Parathyroid adenoma (tissue), 2 donors: ENCODE data around the gene CD200R1.

Source experiments
- H2AFZ ChIP-seq: fragments of 300-600 bp; sonication (generic); one replicate; pipeline ENCODE4 v1.7.0; 2017; ENCODE audit warnings: antibody characterized with exemption, mild to moderate bottlenecking
- H3K27ac ChIP-seq: fragments of 300-600 bp; sonication (generic); one replicate; pipeline ENCODE4 v1.7.0; 2017
- H3K27me3 ChIP-seq: fragments of 300-600 bp; sonication (generic); one replicate; pipeline ENCODE4 v1.7.0; 2017; ENCODE audit warnings: low read length; ENCODE audit not compliant: control insufficient read depth, insufficient read depth
- H3K36me3 ChIP-seq: fragments of 300-600 bp; sonication (generic); one replicate; pipeline ENCODE4 v1.7.0; 2017; ENCODE audit warnings: low read length; ENCODE audit not compliant: control insufficient read depth, insufficient read depth
- H3K4me1 ChIP-seq: fragments of 300-600 bp; sonication (generic); one replicate; pipeline ENCODE4 v1.7.0; 2017; ENCODE audit warnings: control low read depth
- H3K4me2 ChIP-seq: fragments of 300-600 bp; sonication (generic); one replicate; pipeline ENCODE4 v1.7.0; 2017; ENCODE audit warnings: low read length
- H3K4me3 ChIP-seq: fragments of 300-600 bp; sonication (generic); one replicate; pipeline ENCODE4 v1.7.0; 2017; ENCODE audit warnings: low read depth, low read length
- H3K79me2 ChIP-seq: fragments of 300-600 bp; sonication (generic); one replicate; pipeline ENCODE4 v1.7.0; 2017; ENCODE audit warnings: control low read depth
- H3K9ac ChIP-seq: fragments of 300-600 bp; sonication (generic); one replicate; pipeline ENCODE4 v1.7.0; 2017; ENCODE audit warnings: mild to moderate bottlenecking
- H3K9me3 ChIP-seq: fragments of 300-600 bp; sonication (generic); one replicate; pipeline ENCODE4 v1.7.0; 2017; ENCODE audit warnings: low read length; ENCODE audit not compliant: control insufficient read depth
- CTCF ChIP-seq: fragments of 300-600 bp; sonication (generic); IDR thresholded peaks from one replicate; pipeline ENCODE4 v1.7.0; 2017; ENCODE audit warnings: antibody characterized with exemption, mild to moderate bottlenecking
- donor health status: primary hyperparathyroidism.

The CD200R1 gene

GRCh38 chr3:112987710-112988334 is 12.9 kb upstream of the CD200R1 start:
- no peak overlapping the region for H2AFZ ChIP-seq
- H3K79me2 ChIP-seq: no peaks in the 10 kb centered on the region
- no peaks in the 10 kb centered on the region for H3K36me3 ChIP-seq
- no peak overlapping the region for H3K4me3 ChIP-seq
- no peak overlapping the region for H3K4me2 ChIP-seq
- H3K27me3 ChIP-seq: no peaks in the 10 kb centered on the region
- H3K9ac ChIP-seq: no peak overlapping the region
- no peaks in the 10 kb centered on the region for H3K9me3 ChIP-seq
- no peak for TF ChIP-seq CTCF
- H3K4me1 ChIP-seq: peaks cover 22% of the 10 kb centered on the region
- no peak overlapping the region for H3K27ac ChIP-seq

GRCh38 chr3:112984485-112984884 is 9.6 kb upstream of the CD200R1 start:
- TF ChIP-seq CTCF: no peak
- Histone ChIP-seq H3K9ac (no peak overlapping the region), H3K9me3 (no peaks in the 10 kb centered on the region), H3K27me3 (no peaks in the 10 kb centered on the region), H3K4me3 (peak overlapping the region; percentile 30), H3K27ac (peak overlapping the region; percentile 53), H3K4me1 (peaks cover 30% of the 10 kb centered on the region), H3K79me2 (no peaks in the 10 kb centered on the region), H2AFZ (no peak overlapping the region), H3K4me2 (peak overlapping the region; percentile 50), H3K36me3 (no peaks in the 10 kb centered on the region)

GRCh38 chr3:112982710-112983109 is 7.8 kb upstream of the CD200R1 start:
- H3K36me3 ChIP-seq: no peaks in the 10 kb centered on the region
- H2AFZ ChIP-seq: no peak overlapping the region
- H3K27ac ChIP-seq: no peak overlapping the region
- no peaks in the 10 kb centered on the region for H3K9me3 ChIP-seq
- TF ChIP-seq CTCF: no peak
- no peak overlapping the region for H3K4me3 ChIP-seq
- H3K27me3 ChIP-seq: no peaks in the 10 kb centered on the region
- H3K4me2 ChIP-seq: no peak overlapping the region
- no peaks in the 10 kb centered on the region for H3K79me2 ChIP-seq
- H3K9ac ChIP-seq: no peak overlapping the region
- peaks cover 35% of the 10 kb centered on the region for H3K4me1 ChIP-seq

GRCh38 chr3:112980080-112980479 is 5.2 kb upstream of the CD200R1 start:
- no peak for TF ChIP-seq CTCF
- H3K9me3 ChIP-seq: no peaks in the 10 kb centered on the region
- no peak overlapping the region for H3K9ac ChIP-seq
- no peaks in the 10 kb centered on the region for H3K27me3 ChIP-seq
- H3K4me3 ChIP-seq: no peak overlapping the region
- H3K4me1 ChIP-seq: peaks cover 26% of the 10 kb centered on the region
- no peak overlapping the region for H2AFZ ChIP-seq
- H3K36me3 ChIP-seq: no peaks in the 10 kb centered on the region
- no peaks in the 10 kb centered on the region for H3K79me2 ChIP-seq
- no peak overlapping the region for H3K27ac ChIP-seq
- H3K4me2 ChIP-seq: no peak overlapping the region

GRCh38 chr3:112979244-112979832 is 4.4 kb upstream of the CD200R1 start:
- H3K9ac ChIP-seq: no peak overlapping the region
- no peak overlapping the region for H3K4me3 ChIP-seq
- no peaks in the 10 kb centered on the region for H3K36me3 ChIP-seq
- H3K4me2 ChIP-seq: no peak overlapping the region
- H3K9me3 ChIP-seq: no peaks in the 10 kb centered on the region
- H3K27ac ChIP-seq: no peak overlapping the region
- no peak overlapping the region for H2AFZ ChIP-seq
- peaks cover 21% of the 10 kb centered on the region for H3K4me1 ChIP-seq
- H3K27me3 ChIP-seq: no peaks in the 10 kb centered on the region
- no peaks in the 10 kb centered on the region for H3K79me2 ChIP-seq
- peak; percentile 83 for TF ChIP-seq CTCF
